CD4-positive, alpha-beta T cell treated with Interferon gamma for 1 hour (primary cell): Measurements from ENCODE around the gene CAMK2G.
"Not testable (repeated sequence)": the region's sequence is repeated elsewhere in the genome, so short reads cannot be mapped to it uniquely, and the experiment has no call there.

Experiments
- DNase-seq: peaks from one replicate; pipeline ENCODE4 v3.0.0-alpha.2; 2020

CAMK2G gene

DNA sequence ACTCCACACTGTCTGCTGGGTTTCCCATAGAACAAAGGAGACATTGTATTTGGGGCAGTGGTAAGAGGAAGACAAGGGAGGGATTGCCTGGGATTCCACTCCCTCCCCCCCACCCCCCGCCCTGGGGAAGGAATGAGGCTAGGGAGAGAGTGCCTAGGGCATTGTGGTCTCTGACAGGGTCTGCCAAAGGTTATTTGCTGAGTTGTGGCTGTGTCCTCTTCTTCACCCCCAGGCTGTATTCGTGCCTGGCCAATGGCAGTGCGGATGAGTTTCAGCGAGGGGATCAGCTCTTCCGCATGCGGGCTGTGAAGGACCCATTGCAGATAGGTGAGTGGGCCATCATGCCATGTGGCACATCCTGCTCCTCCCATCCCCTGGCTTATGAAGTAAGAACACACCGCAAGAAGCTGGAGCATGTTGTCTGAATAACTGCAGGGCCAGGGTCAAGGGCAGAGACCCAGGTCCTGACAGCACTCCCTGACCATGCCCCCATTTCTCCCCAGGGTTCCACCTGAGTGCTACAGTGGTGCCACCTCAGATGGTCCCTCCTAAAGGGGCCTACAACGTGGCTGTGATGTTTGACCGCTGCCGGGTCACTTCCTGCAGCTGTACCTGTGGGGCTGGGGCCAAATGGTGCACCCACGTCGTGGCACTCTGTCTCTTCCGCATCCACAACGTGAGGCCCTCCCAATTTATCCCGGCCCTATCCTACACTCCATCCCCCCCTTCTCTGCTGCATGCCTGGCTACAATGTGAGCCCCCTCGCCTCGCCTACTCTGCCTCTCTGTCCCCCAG, 85.3 kb downstream of the CAMK2G start:
- DNase-seq: no peak

DNA sequence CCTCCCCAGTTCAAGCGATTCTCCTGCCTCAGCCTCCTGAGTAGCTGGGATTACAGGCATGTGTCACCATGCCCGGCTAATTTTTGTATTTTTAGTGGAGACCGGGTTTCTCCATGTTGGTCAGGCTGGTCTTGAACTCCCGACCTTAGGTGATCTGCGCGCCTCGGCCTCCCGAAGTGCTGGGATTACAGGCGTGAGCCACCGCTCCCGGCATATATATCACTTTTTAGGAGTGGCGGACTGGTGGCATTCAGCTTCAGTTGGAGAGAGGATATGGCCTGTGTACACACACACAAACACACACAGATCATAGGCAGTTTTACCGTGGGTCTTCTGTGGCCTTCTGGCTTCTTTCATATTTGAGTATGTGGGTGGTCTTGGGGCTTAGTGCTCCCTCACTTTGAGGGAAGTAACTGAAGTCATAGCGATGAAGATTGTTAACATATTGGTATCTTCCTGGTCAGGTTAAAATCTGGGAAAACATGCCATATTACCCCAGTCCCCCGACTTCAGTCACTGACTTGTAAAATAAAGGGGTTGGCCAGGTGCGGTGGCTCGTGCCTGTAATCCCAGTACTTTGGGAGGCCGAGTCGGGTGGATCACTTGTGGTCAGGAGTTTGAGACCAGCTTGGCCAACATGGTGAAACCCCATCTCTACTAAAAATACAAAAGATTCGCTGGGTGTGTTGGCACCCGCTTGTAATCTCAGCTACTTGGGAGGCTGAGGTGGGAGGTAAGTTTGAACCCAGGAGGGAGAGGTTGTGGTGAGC, 87.1 kb downstream of the CAMK2G start:
- DNase-seq: not testable (repeated sequence)

DNA sequence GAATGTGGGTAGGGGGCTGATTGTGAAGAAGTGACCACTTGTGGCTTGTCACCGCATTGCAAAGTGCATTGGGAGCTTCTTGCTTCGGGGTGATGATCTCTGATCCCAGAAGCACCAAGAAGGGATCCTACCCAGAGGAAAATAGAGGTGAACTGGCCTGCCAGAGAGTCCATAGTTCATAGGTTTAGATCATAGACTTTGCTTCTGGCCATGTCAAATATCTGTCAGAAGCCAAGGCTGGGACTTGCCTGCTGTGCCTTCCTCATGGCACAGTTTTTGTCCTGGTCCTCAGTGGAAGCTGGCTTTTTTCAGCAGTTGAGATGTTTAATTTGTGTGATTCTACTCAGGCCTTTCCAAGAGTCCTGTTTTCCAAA, 87.9 kb downstream of the CAMK2G start:
- no peak for DNase-seq

DNA sequence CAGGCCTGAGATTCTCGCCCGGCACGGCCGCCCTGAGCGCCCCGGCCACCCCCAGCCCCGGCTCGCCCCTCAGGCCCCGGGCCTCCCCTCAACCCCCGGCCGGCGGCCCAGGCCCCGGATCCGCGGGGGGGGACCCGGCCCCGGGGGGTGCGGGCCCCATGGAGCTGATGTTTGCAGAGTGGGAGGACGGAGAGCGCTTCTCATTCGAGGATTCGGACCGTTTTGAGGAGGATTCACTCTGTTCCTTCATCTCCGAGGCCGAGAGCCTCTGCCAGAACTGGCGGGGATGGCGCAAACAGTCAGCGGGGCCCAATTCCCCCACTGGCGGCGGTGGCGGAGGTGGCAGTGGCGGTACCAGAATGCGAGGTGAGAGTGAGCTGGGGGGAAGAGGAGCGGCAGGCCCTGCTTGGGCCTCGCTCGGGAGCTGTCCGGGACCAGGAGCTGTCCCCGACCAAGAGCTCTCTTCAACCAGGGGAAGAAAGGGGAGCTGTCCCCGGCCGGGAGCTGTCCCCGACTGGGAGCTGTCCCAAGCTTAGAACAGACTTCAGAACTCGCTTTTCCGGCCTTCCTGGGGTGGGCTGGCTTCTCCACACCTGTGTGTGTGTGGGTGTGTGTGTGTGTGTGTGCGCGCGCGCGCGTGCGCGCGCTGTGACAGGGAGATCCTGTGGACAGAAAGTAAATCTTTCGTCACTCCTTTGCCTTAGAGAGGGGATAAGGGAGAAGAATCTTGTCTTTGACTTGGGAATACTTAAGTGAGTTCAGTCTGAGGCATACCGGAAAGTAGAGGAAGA, 88.4 kb downstream of the CAMK2G start:
- DNase-seq: peak; percentile 39

DNA sequence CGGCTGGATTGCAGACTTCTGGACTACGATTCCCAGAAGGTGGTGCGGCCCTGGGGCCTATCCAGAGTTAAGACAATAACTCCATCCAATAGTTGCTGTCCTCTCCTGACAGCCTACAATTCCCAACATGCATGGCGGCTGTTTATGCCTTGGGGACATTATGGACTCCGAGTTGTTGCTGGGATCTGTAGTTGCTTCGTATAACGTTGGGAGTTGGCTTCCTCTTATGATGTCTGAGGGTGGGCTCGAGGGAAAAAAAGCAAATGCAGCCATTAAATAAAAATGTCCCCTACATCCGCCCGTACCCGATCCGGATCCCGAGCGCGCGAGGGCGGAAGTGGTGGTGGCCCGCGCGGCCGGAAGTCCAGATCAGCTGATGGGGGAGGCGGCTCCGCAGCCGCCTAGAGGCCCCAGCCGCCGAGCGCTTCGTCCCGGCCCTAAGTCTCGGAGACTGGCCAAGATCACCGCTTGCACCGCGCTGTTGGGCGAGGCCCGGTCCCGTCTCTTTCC, 89.1 kb downstream of the CAMK2G start, which contains the start of gene ZSWIM8:
TSS of gene ZSWIM8 (plus strand) at position 396 of the 510 bp plus-strand sequence. CDS start 273 bp downstream, outside the sequence.
- DNase-seq: peak; percentile 87

DNA sequence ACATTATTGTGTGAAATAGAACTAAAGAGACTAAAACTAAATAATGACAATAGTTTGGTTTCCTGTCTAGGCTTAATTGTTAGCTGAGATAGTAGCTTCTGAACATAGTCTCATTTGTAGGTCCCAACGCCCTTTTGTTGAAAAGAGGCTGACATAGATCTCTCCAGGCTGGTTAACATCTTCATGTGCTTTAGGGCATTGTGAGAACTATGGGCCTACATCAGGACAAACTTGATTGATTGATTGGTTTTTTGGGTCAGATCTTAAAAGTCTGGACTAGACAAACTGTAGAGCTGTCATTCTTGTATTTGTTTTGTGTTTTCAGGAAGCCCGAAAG, 91.6 kb downstream of the CAMK2G start:
- no peak for DNase-seq

DNA sequence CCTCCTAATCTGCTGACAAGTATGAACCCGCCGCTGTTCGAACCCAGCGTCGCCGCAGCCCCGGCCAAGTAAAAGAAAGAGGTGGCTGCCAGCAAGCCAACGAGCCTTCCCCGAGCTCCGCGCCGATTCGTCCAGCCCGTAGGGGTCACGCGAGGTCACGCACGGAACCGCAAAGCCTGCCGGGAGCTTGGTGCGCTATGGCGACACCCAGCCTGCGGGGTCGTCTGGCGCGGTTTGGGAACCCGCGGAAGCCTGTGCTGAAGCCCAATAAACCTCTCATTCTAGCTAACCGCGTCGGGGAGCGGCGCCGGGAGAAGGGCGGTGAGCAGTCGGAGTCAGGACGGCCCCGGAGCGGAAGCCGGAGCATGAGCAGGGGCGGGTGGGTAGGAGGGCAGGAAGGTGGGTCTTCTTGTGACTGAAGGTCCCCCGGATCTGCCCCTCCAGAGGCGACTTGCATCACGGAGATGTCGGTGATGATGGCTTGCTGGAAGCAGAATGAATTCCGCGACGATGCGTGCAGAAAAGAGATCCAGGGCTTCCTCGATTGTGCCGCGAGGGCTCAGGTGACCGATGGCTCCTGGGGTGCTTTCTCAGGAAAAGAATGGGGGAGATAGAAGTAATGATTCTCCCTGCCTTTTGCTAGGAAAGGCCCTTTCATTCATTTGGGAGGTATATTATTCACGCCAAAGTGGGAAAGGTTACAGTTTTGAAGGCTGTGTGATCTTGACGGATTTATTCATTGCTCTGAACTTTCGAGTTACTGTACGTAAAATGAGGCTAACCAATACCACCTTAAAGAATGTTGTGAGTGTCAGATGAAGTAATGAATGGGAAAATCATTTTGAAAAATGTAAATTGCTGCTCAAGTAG, 92.2 kb downstream of the CAMK2G start, which contains the start of gene CHCHD1:
TSS of gene CHCHD1 (plus strand) at position 170 of the 870 bp plus-strand sequence. CDS start at position 198, 28 bp downstream.
- DNase-seq: peak; percentile 83

DNA sequence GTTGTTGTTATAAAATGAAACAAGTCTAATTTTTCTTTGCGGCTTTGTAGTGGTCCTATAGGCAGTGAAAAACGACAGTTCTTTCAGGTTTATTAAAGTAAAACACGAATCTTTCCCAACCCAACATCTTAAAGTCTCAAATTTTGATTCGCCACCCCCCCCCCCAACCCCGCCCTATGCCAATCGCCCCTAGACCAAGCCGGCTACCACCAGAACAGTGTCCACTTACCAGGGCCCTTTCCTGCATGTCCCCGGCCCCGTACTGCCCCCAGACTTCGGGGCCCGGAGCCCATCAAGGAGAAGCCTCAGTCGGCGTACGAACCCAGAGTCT, 92.8 kb downstream of the CAMK2G start:
- DNase-seq: no peak

DNA sequence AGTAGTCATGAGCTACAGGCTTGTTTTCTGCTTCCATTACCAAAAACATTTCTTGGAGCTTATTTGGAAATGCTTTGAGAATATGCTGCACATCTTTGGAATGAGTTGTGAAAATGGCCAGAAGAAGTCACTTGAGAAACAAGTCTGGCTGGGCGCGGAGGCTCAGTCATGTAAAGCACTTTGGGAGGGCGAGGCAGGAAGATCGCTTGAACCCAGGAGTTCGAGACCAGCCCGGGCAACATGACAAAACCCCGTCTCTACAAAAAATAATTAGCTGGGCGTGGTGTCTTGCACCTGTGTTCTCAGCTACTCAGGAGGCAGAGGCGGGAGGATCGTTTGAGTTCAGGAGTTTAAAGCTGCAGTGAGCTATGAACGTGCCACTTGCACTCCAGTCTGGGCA, 93.4 kb downstream of the CAMK2G start:
- DNase-seq: no peak

DNA sequence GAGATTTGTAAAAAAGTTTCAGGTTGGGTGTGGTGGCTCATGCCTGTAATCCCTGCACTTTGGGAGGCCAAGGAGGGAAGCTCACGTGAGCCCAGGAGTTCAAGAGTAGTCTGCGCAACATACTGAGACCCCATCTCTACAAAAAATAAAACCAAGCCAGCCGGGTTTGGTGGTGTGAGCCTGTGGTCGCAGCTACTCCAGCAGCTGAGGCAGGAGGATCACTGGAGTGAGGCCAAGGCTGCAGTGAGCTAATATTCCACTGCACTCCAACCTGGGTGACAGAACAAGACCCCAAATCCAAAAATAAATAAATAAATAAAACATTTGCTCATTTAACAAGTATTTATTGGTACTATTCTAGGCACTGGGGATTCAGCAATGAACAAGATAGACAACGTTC, 94.1 kb downstream of the CAMK2G start:
- DNase-seq: no peak

DNA sequence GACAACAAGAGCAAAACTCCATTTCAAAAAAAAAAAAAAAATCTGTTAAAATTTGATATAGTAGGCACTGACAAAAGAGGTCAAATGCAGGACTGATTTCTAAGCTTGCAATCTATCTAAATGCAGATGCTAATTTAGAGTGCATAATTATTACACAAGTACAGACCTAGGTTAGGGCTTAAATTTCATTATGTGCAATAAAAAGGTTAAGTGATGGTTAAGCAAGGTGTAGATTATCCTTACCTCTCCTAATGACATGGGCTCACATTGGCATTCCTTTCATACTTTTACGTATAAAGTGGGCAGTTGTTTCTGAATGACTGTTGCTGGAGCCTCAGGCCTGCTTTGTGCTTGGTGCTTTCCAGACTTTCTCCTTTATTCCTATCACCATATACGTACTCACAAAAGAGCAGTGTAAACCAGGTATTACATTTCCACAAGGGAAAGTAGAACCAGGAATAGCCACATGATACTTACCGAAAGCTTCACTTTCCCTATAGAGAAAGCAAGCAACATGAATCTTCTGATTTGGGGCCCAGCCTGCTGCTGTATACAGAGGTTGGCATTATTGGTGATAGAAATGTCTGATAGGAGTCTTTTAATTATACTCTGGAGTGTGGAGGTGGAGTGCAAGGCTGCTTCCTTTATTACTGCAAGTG, 94.7 kb downstream of the CAMK2G start:
- DNase-seq: no peak

DNA sequence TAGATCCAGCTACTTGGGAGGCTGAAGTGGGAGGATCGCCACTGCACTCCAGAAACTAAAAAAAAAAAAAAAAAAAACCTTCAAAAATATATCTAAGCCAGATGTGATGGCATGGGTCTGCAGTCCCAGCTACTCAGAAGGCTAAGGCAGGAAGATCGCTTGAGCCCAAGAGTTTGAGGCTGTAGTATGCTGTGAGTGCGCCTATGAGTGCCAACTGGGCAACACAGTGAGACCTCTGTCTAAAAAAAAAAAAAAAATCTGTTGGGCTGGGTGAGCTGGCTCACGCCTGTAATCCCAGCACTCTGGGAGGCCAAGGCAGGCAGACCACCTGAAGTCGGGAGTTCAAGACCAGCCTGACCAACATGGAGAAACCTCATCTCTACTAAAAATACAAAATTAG, 95.3 kb downstream of the CAMK2G start:
- DNase-seq: no peak

DNA sequence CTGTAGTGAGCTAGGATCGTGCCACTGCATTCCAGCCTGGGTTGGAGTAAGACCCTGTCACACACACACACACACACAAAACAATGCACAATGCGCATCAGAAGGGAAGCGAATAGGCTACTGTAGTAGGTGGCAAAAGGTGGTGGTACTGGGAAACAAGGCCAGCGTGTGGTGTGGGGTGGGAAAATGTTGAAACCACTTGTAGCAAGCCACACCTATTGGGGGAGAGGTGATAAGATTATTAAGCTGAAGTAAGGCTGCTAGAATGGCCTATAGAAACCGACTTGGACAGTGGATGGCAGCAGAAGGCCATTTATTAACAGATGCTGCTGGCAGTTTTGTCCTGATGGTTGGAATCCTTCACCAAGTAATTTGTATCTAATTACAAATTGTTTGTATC, 99.7 kb downstream of the CAMK2G start:
- DNase-seq: peak; percentile 46

DNA sequence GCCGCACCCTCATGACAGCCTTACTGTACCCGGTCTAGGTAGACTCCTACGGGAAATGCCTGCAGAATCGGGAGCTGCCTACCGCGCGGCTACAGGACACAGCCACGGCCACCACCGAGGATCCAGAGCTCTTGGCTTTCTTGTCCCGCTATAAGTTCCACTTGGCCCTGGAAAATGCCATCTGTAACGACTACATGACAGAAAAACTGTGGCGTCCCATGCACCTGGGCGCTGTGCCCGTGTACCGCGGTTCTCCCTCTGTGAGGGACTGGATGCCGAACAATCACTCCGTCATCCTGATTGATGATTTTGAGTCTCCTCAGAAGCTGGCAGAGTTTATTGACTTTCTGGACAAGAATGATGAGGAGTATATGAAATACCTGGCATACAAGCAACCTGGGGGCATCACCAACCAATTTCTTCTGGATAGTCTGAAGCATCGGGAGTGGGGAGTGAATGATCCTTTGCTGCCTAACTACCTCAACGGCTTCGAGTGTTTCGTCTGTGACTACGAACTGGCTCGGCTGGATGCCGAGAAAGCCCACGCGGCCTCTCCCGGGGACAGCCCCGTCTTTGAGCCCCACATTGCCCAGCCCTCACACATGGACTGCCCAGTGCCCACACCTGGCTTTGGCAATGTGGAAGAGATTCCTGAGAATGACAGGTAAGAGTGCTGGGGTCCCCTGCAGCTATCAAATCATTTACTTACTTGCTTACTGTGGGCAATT, 101.0 kb downstream of the CAMK2G start:
- DNase-seq: no peak

DNA sequence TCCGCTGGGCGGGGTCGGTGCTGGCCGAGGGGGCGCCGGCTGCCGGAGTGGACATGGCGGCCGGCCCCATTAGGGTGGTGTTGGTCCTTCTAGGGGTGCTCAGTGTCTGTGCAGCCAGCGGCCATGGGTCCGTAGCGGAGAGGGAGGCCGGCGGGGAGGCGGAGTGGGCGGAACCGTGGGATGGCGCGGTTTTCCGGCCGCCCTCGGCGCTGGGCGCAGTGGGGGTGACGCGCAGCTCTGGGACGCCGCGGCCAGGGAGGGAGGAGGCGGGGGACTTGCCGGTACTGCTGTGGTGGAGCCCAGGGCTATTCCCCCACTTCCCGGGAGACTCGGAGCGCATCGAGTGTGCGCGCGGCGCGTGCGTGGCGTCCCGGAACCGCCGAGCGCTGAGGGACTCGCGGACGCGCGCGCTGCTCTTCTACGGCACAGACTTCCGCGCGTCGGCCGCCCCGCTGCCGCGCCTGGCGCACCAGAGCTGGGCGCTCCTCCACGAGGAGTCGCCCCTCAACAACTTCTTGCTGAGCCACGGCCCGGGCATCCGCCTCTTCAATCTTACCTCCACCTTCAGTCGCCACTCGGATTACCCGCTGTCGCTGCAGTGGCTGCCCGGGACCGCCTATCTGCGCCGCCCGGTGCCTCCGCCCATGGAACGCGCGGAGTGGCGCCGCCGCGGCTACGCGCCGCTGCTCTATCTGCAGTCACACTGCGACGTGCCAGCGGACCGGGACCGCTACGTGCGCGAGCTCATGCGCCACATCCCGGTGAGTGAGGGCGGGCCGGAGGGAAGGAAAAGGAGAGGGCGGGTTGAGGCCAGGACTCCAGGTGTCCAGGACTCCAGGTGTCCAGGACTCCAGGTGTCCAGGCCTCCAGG, 101.8 kb downstream of the CAMK2G start:
- DNase-seq: peak; percentile 86

DNA sequence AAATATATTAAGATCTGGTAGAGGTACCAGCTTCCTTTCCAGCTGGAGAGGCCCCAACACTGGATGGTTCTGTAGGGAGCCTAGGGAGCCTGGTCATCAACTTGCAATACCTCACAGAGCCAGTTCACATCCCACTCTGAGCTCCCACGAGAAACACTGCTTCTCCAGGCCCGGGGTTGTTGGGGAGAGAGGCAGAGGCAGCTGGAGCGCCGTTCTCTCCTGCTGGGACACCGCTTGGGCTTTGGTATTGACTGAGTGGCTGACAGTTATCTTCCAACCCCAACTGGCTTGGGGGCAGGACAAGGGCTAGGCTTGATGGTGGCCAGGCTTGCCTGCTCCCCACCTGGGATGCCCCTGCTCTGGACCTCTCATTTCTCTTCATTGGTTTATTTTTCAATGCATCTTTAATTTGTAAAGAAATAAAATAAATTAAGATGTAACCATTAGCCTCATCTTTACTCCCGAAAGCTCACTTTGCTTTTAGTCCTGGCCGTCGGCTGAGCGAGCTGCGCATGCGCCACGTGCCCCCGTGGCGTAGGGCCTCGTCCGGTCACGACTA, 102.6 kb downstream of the CAMK2G start:
- DNase-seq: peak; percentile 81

DNA sequence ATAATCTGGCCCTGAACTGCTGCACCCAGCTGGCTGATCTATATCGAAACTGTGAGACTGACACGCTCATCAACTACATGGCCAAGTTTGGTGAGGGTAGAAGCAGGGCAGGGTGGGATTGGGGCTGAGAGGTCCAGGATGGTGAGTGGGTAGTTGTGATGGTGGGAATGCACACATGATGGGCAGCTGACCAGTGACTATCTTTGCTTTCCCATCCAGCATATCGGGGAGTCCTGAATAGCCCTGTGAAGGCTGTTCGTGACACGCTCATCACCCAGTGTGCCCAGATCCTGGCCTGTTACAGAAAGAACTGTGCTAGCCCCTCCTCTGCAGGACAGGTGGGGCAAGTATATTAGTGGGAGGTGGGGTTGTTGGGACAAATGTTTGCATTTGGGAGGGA, 105.0 kb downstream of the CAMK2G start:
- DNase-seq: no peak

DNA sequence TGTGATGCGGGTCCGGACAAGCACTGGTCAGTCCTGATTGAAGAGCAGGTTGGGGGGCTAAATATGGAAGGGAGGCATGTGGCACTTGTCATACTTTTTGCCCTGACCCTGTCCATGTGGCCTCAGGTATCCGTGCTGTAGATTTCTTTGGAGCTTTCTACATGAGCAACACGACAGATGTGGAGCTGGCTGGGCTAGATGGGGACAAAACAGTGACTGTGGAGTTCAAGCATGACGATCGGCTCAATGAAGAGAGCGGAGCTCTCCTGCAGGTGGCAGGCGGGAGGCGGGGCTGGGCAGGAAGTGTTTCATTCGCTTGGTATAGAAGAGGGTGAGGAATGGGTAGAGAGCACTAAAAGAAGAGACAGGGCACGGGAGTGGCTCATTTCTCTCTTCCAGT, 105.5 kb downstream of the CAMK2G start:
- DNase-seq: peak; percentile 58

DNA sequence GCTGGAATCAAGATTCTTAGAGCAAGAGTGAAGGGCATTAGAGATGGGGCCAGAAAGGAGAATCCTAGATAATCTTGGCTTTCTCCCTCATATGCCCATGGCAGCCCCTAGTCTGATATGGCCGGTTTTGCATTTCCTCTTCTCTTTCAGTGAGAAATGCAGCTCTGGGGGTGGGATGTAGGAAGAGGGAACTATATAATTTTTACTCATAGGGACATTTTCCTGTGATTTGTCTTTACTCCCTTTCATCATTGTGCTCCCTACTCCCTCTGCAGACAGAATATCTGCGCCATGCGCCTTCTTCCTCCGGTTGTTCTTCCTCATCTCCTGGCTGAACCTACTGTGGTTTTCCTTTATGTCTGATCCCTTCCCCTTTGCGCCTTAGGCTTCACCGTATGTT, 109.3 kb downstream of the CAMK2G start:
- DNase-seq: no peak

DNA sequence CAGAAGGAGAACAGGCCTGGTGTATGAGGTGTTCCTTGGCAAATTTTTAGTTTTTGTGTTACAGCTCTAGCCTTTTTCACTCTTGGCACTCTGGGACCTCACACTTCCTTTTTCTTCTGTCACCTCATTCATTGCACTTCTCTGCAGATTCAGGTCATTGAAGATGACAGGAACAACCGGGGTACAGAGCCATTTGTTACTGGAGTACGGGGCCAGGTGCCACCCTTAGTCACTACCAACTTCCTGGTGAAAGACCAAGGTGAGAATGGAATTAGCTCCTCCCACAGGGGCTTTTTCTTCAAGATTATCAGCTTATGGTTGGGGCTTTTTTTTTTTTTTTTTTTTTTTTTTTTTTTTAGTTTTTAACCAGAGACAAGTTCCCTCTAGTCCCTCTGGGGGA, 111.0 kb downstream of the CAMK2G start:
- DNase-seq: peak; percentile 30
